ENCODE data around the gene ZCCHC10.
"Not testable (repeated sequence)": the region's sequence is repeated elsewhere in the genome, so short reads cannot be mapped to it uniquely, and the experiment has no call there.

The ZCCHC10 gene
- total RNA-seq = 15.7 to 26.0 (median 19.6) reads per million in 4 experiments

DNA sequence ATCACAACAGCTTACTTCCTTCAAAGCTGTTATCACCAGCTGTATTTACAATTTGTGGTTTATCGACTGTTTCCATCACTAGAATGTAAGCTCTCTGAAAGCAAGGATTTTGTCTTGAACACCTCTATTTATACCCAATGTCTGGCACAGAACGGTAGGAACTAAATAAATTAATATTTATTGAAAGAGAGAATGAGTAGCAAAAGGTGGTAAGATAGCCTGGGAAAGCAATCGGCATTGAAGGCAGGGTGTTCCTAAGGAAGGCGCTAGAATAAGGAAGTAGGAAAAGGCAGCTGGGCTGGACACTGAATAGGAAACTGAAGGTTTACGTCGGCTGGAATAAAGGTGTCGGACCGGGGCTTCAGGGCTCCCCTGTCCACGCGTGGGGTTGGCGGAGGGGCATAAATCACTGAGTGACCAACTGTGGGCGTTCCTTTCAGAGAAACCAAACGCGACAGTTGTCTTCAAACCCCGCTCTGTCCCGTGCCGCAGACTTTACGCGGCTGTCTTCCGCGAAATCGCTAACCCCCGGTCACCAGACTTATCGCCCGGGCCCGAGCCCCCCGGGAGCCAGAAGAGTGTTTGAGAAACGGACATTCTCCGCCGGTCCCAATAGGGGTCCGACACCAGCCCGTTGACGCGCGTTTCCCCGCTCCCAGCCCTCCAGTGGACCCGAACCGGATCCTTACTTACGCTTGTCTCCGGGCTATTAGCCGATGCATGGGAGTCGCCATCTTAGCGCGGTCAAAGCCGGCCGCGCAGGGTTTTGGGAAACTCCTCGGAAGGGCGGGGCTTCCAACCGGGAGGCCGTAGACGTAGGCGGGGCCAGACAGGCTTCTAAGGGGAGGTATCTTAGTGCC, at the start of gene ZCCHC10:
Gene ZCCHC10, minus strand, starts transcription at position 746 of the 860 bp plus-strand sequence. Its CDS starts 12 bp downstream, at position 734.
- DNase-seq = peak; percentile 84

- DNase-seq = no peak
These were observed 49.5 kb upstream of the ZCCHC10 start for GRCh38 chr5:133075572-133076536.

- DNase-seq = no peak
These were observed 45.7 kb upstream of the ZCCHC10 start for GRCh38 chr5:133072021-133072420.

DNA sequence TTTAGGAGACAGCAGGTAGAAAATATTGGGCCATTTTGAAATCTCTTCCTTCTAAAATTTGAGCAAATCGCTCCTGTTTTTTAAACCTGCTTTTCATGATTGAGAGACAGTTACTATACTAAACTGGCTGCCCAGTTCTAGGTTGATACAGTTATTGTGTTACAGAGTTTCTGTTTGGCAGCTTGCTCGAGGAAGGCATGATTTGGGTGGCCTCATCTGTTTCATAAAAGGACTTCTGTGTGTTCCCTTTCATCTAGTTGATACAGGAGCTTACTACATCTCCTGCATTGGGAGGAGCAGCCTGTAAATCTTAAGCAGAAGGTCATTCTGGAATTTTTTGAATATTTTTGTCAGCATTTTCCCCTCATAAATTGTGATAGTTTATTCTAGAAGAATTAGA, 39.7 kb upstream of the ZCCHC10 start:
- no peak for DNase-seq

GRCh38 chr5:133065471-133065870, 39.1 kb upstream of the ZCCHC10 start:
- no peak for DNase-seq

DNA sequence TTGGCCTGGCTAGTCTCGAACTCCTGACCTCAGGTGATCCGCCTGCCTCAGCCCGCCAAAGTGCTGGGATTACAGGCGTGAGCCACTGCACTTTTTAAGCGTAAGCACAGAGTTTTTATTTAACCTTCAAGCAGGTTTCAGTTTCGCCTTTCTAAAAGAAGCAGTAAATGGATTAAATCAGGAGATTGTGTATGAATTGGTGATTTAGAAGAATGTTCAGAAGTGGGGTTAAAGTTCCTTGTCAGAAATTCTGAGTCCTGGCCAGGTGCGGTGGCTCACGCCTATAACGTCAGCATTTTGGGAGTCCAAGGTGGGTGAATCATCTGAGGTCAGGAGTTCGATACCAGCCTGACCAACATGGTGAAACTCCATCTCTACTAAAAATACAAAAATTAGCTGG, 37.6 kb upstream of the ZCCHC10 start:
- DNase-seq = no peak

DNA sequence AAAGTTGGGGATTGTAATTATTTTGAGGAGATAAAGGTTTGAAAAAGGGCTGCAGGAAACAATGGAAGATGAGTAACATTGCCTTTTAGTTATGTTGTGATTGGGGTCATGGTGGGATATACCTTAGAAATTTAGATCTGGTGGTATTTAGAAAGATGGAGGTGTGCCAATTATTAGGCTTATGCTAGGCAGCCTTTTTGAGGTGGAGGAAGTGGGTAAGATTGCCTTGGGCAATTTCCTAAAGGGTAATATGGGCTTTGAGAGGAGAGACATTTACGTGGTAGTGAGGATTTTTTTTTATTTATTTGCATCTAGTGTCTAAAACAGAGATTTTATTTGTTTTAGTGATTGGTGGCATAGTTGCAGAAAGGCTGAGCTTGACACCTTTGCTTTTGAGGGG, 35.9 kb upstream of the ZCCHC10 start:
- DNase-seq = no peak

DNA sequence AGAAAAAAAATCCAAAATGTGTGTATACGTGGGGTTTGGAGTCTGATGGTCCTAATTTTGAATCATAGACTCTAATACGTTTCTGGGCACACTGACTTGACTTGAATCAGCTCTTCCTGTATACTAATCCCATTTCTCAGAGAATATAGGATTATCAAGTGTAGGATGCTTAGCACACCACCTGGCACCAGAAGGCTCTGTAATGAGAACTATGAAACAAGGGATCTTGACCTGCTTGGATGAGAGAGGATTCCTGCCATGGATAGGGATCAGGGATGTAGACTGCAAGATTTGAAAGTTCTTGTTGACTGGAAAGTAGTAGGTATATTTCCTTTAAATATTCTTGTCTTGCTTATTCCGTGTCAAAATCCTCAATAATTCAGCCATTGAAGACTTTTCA, 33.3 kb upstream of the ZCCHC10 start:
- no peak for DNase-seq

GRCh38 chr5:133056891-133057290, 30.5 kb upstream of the ZCCHC10 start:
- no peak for DNase-seq

DNA sequence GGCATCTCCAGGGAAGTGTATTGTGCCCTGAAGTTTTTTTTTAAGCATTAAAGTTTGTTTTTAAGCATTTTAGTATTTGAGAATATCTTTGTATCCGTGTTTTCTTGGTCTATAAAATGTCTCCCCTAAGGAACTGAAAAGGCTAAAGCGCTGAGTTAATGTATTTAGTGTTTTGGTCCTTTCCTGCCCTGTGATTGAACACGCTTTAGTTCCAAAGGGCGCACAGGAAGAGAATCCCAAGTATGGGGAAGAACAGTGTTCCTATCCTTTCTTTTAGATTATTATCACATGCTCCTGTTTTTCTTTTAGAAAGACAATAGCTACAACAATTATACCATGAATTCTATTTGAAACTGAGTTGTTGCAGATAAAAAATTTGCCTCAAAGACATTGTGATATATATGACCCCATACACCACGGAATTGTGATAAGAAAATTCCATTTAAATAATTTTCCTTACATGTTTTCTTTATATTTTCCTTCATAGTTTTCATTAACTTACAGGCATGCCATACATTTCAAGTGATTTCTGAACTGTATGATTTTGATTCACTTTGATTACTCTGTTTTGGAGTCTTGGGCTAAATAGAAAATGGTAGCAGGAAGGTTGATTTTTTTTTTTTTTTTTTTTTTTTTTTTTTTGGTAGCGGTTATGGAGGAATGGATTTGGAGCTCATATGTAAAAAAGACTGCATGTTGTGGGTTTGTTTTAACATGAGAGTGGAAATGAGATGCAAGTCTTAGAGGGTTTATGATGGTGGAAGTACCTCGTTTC, 28.5 kb upstream of the ZCCHC10 start:
- DNase-seq = no peak

GRCh38 chr5:133053448-133053847, 27.1 kb upstream of the ZCCHC10 start:
- DNase-seq = no peak

GRCh38 chr5:133052317-133053175, 26.2 kb upstream of the ZCCHC10 start:
- DNase-seq = peak; percentile 29

- DNase-seq = peak; percentile 97
These were observed 25.4 kb upstream of the ZCCHC10 start, which contains the start of gene HSPA4 for GRCh38 chr5:133051542-133052316. Gene HSPA4, plus strand, starts transcription at chr5:133052013. Its CDS starts 238 bp downstream, at chr5:133052251.

DNA sequence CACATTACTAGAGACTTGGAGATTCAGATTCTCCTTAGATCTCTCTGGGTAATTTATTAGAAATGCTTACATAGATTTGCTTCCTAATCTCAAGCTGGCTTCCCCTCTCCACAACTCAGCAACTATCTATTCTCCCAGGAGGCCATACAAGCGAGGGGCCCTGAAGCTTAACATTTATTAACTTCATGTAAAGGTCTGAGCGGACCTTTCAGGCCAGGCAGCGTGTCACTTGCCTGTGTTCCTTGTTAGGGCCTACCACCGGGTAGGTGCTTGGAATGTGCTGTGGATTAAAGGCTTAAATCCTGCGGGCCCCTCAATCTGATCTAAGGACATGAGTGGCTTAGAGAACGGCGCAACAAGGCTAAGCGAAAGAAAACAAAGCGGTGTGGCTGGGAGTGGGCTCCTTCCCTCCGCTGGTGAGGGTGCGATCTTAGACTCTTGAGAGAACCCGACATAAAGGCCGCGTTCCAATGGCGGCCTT, 24.8 kb upstream of the ZCCHC10 start:
- no peak for DNase-seq

DNA sequence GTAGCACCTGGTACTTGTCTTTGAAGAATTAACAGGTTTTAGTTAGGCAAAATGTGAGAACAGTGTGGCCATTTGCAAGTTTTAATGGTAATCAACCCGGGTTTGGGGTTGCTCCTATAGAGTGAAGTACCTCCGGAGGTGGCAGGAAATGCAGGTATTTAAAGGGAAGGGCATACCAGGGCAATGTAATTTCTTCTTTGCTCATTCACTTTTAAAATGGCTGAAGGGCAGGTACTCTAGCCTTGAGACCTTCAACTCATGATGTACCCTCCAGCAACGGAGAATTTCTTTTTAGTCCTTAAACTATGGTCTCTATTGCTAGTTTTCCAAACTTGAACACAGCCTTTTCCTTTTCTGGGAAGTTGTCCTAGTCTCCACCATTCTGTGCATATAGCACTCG, 24.2 kb upstream of the ZCCHC10 start:
- DNase-seq = no peak

DNA sequence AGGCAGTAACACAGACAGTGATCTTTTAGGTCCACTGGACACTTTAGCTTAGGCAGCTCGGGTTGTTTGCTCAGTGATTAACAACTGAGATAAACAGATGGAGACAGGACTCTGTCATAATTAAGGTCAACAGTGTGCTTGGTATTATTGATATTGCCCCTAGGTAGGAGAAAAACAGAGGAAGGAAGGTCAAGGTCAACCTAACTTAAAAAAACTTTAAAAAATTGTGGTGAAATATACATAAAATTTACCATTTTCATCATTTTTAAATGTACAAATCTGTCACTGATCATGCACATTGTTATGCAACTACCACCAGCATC, 23.3 kb upstream of the ZCCHC10 start:
- DNase-seq = no peak

DNA sequence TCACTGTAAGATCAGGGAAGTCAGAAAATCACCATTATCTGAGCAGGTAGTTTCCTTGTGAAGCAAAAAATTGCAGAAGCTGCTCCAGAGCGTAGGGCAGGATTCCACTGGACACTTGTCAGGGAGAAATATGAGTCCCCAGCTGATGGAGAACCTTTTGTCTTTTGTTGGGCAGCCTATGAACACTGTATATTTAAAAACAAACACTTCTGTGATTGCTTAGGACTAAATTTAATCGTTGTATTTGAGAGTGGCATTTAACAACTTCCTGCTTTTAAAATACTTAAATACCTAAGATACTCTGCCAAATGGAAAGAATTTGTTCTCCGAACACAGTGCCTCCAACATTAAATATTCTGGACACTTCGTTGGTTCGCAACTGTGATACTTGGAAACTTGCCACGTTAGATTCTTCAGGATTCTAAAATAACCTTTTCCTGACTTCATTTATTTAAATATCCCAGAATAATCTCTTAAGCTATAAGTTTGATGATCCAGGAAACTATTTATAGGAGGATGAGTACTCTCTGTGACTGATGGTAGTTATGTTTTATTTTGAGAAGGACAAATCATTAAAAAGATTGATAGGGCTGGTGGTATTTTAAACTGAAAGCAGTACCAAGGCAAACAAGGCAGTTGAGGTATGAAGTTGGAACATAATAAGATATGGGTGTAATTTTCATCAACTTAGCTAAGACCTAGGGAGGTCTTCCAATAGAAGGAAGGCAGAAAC, 22.8 kb upstream of the ZCCHC10 start:
- DNase-seq = no peak

GRCh38 chr5:133047404-133047803, 21.1 kb upstream of the ZCCHC10 start:
- no peak for DNase-seq

GRCh38 chr5:133046560-133046959, 20.2 kb upstream of the ZCCHC10 start:
- DNase-seq = not testable (repeated sequence)

DNA sequence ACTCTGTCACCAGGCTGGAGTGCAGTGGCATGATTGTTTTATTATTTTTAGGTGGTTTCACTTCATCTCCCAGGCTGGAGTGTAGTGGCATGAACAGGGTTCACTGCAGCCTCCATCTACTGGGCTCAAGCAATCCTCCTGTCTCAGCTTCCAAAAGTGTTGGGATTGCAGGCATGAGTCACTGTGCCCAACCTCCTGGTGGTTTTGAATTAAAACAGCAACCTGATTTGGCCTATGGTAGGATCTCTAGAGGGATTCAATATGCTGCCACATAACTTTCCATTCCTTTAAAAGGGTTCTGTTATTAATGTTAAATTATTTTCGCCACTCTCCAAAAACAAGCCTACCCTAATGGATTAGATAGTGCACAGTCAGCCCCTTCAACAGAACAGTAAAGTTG, 15.6 kb upstream of the ZCCHC10 start:
- no peak for DNase-seq
